ENCODE results near the gene CCDC93.

Gene CCDC93

GRCh38 chr2:117945296-117945695, 68.6 kb downstream of the CCDC93 start:
- H3F3A ChIP-seq (ENCODE audit: control insufficient read depth, insufficient read depth): no peaks in the 10 kb centered on the region
- no peak overlapping the region for H3K27ac ChIP-seq (ENCODE audit: low read depth, low read length)
- H3K4me2 ChIP-seq (ENCODE audit: low read length): no peak overlapping the region
- H3K9me3 ChIP-seq (ENCODE audit: control insufficient read depth, insufficient read depth, low read length): no peaks in the 10 kb centered on the region
- no peak overlapping the region for H3K4me3 ChIP-seq (ENCODE audit: low read length)
- H3K9me2 ChIP-seq (replicated peaks; ENCODE audit: control insufficient read depth, low read length): no peaks in the 10 kb centered on the region
- H3K36me3 ChIP-seq (ENCODE audit: control insufficient read depth, low read length): peaks cover 82% of the 10 kb centered on the region
- no peaks in the 10 kb centered on the region for H4K20me1 ChIP-seq (ENCODE audit: control insufficient read depth, insufficient read depth, low read depth, low read length)
- H3K27me3 ChIP-seq (ENCODE audit: control insufficient read depth, low read length): no peaks in the 10 kb centered on the region
- TF ChIP-seq EZH2phosphoT487 (IDR thresholded peaks at IDR 0.05; ENCODE audit: borderline replicate concordance, low read length) (no peak), CTCF (IDR thresholded peaks at IDR 0.05; ENCODE audit: low read depth, low read length, poor library complexity, severe bottlenecking) (no peak)
- peaks cover 8% of the 10 kb centered on the region for H3K4me1 ChIP-seq (ENCODE audit: control insufficient read depth, low read length)
- no peaks in the 10 kb centered on the region for H3K79me2 ChIP-seq (ENCODE audit: control insufficient read depth, low read length)

GRCh38 chr2:117944816-117945215, 69.1 kb downstream of the CCDC93 start:
- Histone ChIP-seq H3K9me2 (replicated peaks; ENCODE audit: control insufficient read depth, low read length) (no peaks in the 10 kb centered on the region), H3K4me2 (ENCODE audit: low read length) (no peak overlapping the region), H3F3A (ENCODE audit: control insufficient read depth, insufficient read depth) (no peaks in the 10 kb centered on the region), H3K4me1 (ENCODE audit: control insufficient read depth, low read length) (peaks cover 8% of the 10 kb centered on the region), H4K20me1 (ENCODE audit: control insufficient read depth, insufficient read depth, low read depth, low read length) (no peaks in the 10 kb centered on the region), H3K79me2 (ENCODE audit: control insufficient read depth, low read length) (no peaks in the 10 kb centered on the region), H3K27me3 (ENCODE audit: control insufficient read depth, low read length) (no peaks in the 10 kb centered on the region), H3K4me3 (ENCODE audit: low read length) (no peak overlapping the region), H3K9me3 (ENCODE audit: control insufficient read depth, insufficient read depth, low read length) (no peaks in the 10 kb centered on the region), H3K27ac (ENCODE audit: low read depth, low read length) (no peak overlapping the region), H3K36me3 (ENCODE audit: control insufficient read depth, low read length) (peaks cover 84% of the 10 kb centered on the region)
- no peak for TF ChIP-seq CTCF (IDR thresholded peaks at IDR 0.05; ENCODE audit: low read depth, low read length, poor library complexity, severe bottlenecking)
- no peak for TF ChIP-seq EZH2phosphoT487 (IDR thresholded peaks at IDR 0.05; ENCODE audit: borderline replicate concordance, low read length)

GRCh38 chr2:117943013-117943672, 70.7 kb downstream of the CCDC93 start:
- H3K4me1 ChIP-seq (ENCODE audit: control insufficient read depth, low read length): no peaks in the 10 kb centered on the region
- no peaks in the 10 kb centered on the region for H3K79me2 ChIP-seq (ENCODE audit: control insufficient read depth, low read length)
- H3K9me3 ChIP-seq (ENCODE audit: control insufficient read depth, insufficient read depth, low read length): no peaks in the 10 kb centered on the region
- no peak overlapping the region for H3K4me2 ChIP-seq (ENCODE audit: low read length)
- H3K9me2 ChIP-seq (replicated peaks; ENCODE audit: control insufficient read depth, low read length): no peaks in the 10 kb centered on the region
- TF ChIP-seq CTCF (IDR thresholded peaks at IDR 0.05; ENCODE audit: low read depth, low read length, poor library complexity, severe bottlenecking) (no peak), EZH2phosphoT487 (IDR thresholded peaks at IDR 0.05; ENCODE audit: borderline replicate concordance, low read length) (no peak)
- H3K36me3 ChIP-seq (ENCODE audit: control insufficient read depth, low read length): peaks cover 78% of the 10 kb centered on the region
- H3F3A ChIP-seq (ENCODE audit: control insufficient read depth, insufficient read depth): no peaks in the 10 kb centered on the region
- H3K27ac ChIP-seq (ENCODE audit: low read depth, low read length): no peak overlapping the region
- no peak overlapping the region for H3K4me3 ChIP-seq (ENCODE audit: low read length)
- H4K20me1 ChIP-seq (ENCODE audit: control insufficient read depth, insufficient read depth, low read depth, low read length): no peaks in the 10 kb centered on the region
- no peaks in the 10 kb centered on the region for H3K27me3 ChIP-seq (ENCODE audit: control insufficient read depth, low read length)
